Smooth muscle cell (in vitro differentiated cells): ENCODE results near the gene RPS3A. TPM values are rescaled to one million over a fixed set of nuclear protein-coding genes. Genes with fewer than 3 reads are reported as not detected.

ENCODE experiments used
- DNase-seq: peaks from one replicate; lab custom pipeline; 2025; ENCODE audit not compliant: unreplicated experiment; lab: John Stamatoyannopoulos, UW
- H2AFZ ChIP-seq: fragments of 200-600 bp; sonication (generic); 2 replicates; pipeline ENCODE4 v1.6.0; 2016; ENCODE audit warnings: antibody characterized with exemption, low read depth, mild to moderate bottlenecking
- H3F3A ChIP-seq: fragments of 200-600 bp; sonication (generic); 2 replicates; pipeline ENCODE4 v1.6.0; 2017; ENCODE audit warnings: antibody characterized with exemption, low read depth
- H3K27ac ChIP-seq: fragments of 200-600 bp; sonication (generic); 2 replicates; pipeline ENCODE4 v1.5.1; 2016; ENCODE audit warnings: low read depth, mild to moderate bottlenecking
- H3K27me3 ChIP-seq: fragments of 200-600 bp; sonication (generic); 2 replicates; pipeline ENCODE4 v1.6.1; 2016; ENCODE audit warnings: low read depth, mild to moderate bottlenecking
- H3K36me3 ChIP-seq: fragments of 200-600 bp; sonication (generic); 2 replicates; pipeline ENCODE4 v1.5.1; 2016; ENCODE audit warnings: low read depth
- H3K4me1 ChIP-seq: fragments of 200-600 bp; sonication (generic); 2 replicates; pipeline ENCODE4 v1.5.1; 2016; ENCODE audit warnings: low read depth
- H3K4me2 ChIP-seq: fragments of 200-600 bp; sonication (generic); 2 replicates; pipeline ENCODE4 v1.6.0; 2016; ENCODE audit warnings: mild to moderate bottlenecking
- H3K4me3 ChIP-seq: fragments of 200-600 bp; sonication (generic); 2 replicates; pipeline ENCODE4 v1.5.1; 2016; ENCODE audit warnings: mild to moderate bottlenecking
- H3K79me2 ChIP-seq: fragments of 200-600 bp; sonication (generic); 2 replicates; pipeline ENCODE4 v1.6.0; 2016; ENCODE audit warnings: low read depth, mild to moderate bottlenecking
- H3K9ac ChIP-seq: fragments of 200-600 bp; sonication (generic); 2 replicates; pipeline ENCODE4 v1.6.0; 2016; ENCODE audit warnings: low read depth
- H3K9me3 ChIP-seq: fragments of 200-600 bp; sonication (generic); replicated peaks from 2 replicates; pipeline ENCODE4 v1.5.1; 2016; ENCODE audit warnings: low read depth
- H4K20me1 ChIP-seq: fragments of 200-600 bp; sonication (generic); 2 replicates; pipeline ENCODE4 v1.6.0; 2016; ENCODE audit warnings: low read depth
- CTCF ChIP-seq: fragments of 200-600 bp; sonication (generic); IDR thresholded peaks from 2 replicates; pipeline ENCODE4 v1.5.1; 2017; ENCODE audit warnings: borderline replicate concordance, mild to moderate bottlenecking, antibody characterized with exemption; ENCODE audit not compliant: insufficient read depth, poor library complexity, severe bottlenecking
- WGBS: methylation state at CpG from one replicate; pipeline ENCODE4 v1.1.7; 2016; ENCODE audit warnings: low lambda C conversion rate; 5-methylcytosine and 5-hydroxymethylcytosine counted together
- polyA plus RNA-seq: library from polyadenylated mRNA; unstranded; fragments of >200 nt; fragmentation: Nextera tagmentation; extraction: Ambion mirVana; gene quantifications from 2 replicates; pipeline ENCODE4 v1.2.1, GENCODE V29; 2016
- total RNA-seq: library from RNA; depleted of rRNA; stranded (reverse); fragments of >200 nt; gene quantifications from 2 replicates; pipeline ENCODE4 v1.2.3, GENCODE V29; 2014

RPS3A gene
- total and polyA plus RNA-seq, 2 experiments from 2014 or later = 682 to 3,775 TPM

DNA sequence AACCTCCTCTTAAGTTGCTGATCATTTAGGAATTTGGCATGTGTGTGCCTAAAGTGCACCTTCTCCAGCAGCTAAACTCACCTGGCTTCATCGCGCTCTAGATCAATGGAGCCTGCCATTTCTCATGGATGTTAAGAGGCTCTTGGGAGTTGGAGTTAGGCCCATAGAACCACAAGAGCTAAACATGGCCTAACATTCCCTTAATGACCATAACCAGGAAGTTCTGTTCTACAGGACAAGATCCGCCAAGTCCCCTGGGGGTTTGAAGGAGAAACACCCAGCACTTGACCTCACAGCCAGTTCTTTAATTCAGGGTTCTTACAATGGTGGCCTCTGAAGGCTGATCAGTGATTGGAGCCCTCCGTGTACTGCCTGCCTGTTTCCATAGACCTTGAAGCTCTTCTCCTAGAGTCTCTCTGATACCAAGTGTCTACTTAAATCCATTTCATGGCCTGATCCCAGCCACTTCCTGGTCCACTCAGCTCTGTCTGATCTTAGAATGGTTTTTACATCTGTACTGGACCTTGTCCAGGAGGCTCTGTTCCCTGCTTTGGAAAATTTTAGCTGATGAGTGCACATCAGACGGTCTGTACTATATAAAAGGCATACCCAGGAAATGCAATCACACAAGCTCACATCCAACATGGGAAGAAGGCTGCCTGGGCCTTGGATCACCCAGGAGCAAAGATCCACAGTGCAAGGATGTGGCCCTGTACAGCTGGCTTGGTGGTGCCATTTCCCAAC is 45.1 kb downstream of the RPS3A start:
- no peak for TF ChIP-seq CTCF
- Histone ChIP-seq H3K4me1 (no peaks in the 10 kb centered on the region), H3K27ac (no peak overlapping the region), H3K4me3 (no peak overlapping the region), H3F3A (no peaks in the 10 kb centered on the region), H3K79me2 (no peaks in the 10 kb centered on the region), H3K36me3 (no peaks in the 10 kb centered on the region), H3K27me3 (no peaks in the 10 kb centered on the region), H3K9me3 (no peaks in the 10 kb centered on the region), H2AFZ (no peak overlapping the region), H3K9ac (no peak overlapping the region), H4K20me1 (no peaks in the 10 kb centered on the region), H3K4me2 (no peak overlapping the region)
- 97% methylated on average over 5 of the region's 5 CpGs for WGBS
- no peak for DNase-seq

- Histone ChIP-seq H3K36me3 (no peaks in the 10 kb centered on the region), H3K27me3 (no peaks in the 10 kb centered on the region), H2AFZ (no peak overlapping the region), H3F3A (no peaks in the 10 kb centered on the region), H3K9ac (no peak overlapping the region), H3K79me2 (no peaks in the 10 kb centered on the region), H3K9me3 (no peaks in the 10 kb centered on the region), H3K27ac (no peak overlapping the region), H3K4me1 (no peaks in the 10 kb centered on the region), H3K4me2 (no peak overlapping the region), H3K4me3 (no peak overlapping the region), H4K20me1 (no peaks in the 10 kb centered on the region)
- WGBS = 64% methylated on average over 3 of the region's 3 CpGs
- no peak for TF ChIP-seq CTCF
- no peak for DNase-seq
Measured at GRCh38 chr4:151147000-151147399, 47.6 kb downstream of the RPS3A start.

- Histone ChIP-seq H3K4me2 (no peak overlapping the region), H3K79me2 (no peaks in the 10 kb centered on the region), H3F3A (no peaks in the 10 kb centered on the region), H3K4me3 (no peak overlapping the region), H2AFZ (no peak overlapping the region), H3K27ac (no peak overlapping the region), H3K4me1 (no peaks in the 10 kb centered on the region), H3K9ac (no peak overlapping the region), H4K20me1 (no peaks in the 10 kb centered on the region), H3K9me3 (no peaks in the 10 kb centered on the region), H3K27me3 (no peaks in the 10 kb centered on the region), H3K36me3 (no peaks in the 10 kb centered on the region)
- no peak for TF ChIP-seq CTCF
- no peak for DNase-seq
- 36% methylated on average over 4 of the region's 4 CpGs for WGBS
Measured at GRCh38 chr4:151148261-151148660, 48.8 kb downstream of the RPS3A start.
